ENCODE measurements around the gene SIAH2. TPM values are rescaled to one million over a fixed set of nuclear protein-coding genes. Genes with fewer than 3 reads are reported as not detected.

Gene SIAH2
- total RNA-seq, 2 experiments from 2014 or later, result 22.2 to 29.1 TPM

GRCh38 chr3:150747886-150748683 lies 14.9 kb downstream of the SIAH2 start:
- H4K20me1 ChIP-seq (ENCODE audit: insufficient read depth, low read length), result peaks cover 10% of the 10 kb centered on the region; the same call in 1 of the 2 replicates
- H3K9me2 ChIP-seq (ENCODE audit: insufficient read depth, low read length), result no peaks in the 10 kb centered on the region
- H3K36me3 ChIP-seq (ENCODE audit: insufficient read depth, low read length), result no peaks in the 10 kb centered on the region
- H3K4me1 ChIP-seq (ENCODE audit: insufficient read depth, low read length, poor library complexity, severe bottlenecking), result no peaks in the 10 kb centered on the region
- H3K79me2 ChIP-seq (ENCODE audit: insufficient read depth, low read depth, low read length), result no peaks in the 10 kb centered on the region; the same call in 1 of the 2 replicates
- no peak overlapping the region for H3K4me2 ChIP-seq (ENCODE audit: low read length)
- TF ChIP-seq EZH2phosphoT487 (IDR thresholded peaks at IDR 0.05; ENCODE audit: borderline replicate concordance, low read depth, low read length) (no peak), CTCF (conservative IDR thresholded peaks at IDR 0.05; ENCODE audit: low read length) (no peak)
- ChIA-PET POLR2A (interaction anchor here (0.6 to 1.2 kb wide), 3 partner anchors 11 to 68 kb away, joined by 3 to 4 read pairs (median 4); no protein-coding TSS in a partner anchor), CTCF (ENCODE audit: unreplicated experiment) (no interaction called here)
- no peak overlapping the region for H2AFZ ChIP-seq (ENCODE audit: low read length)
- H3K9me3 ChIP-seq (ENCODE audit: low read length), result no peaks in the 10 kb centered on the region
- H3K4me3 ChIP-seq (ENCODE audit: low read depth, low read length, poor library complexity, severe bottlenecking), result no peak overlapping the region
- no peak for DNase-seq (ENCODE audit: low spot score)
- H3K27ac ChIP-seq (ENCODE audit: low read depth, low read length, poor library complexity, severe bottlenecking), result no peak overlapping the region
- intact Hi-C loops (cut with micrococcal nuclease; ENCODE audit: unreplicated experiment), result no loop called here
- no TSS peak for BruUV-seq (replicated peaks)

- Histone ChIP-seq H3K4me2 (ENCODE audit: low read length) (no peak overlapping the region), H3K9me2 (ENCODE audit: insufficient read depth, low read length) (no peaks in the 10 kb centered on the region), H3K36me3 (ENCODE audit: insufficient read depth, low read length) (0 out of 2 replicates have a peak, but pooled peaks cover 4% of the 10 kb centered on the region), H3K9me3 (ENCODE audit: low read length) (no peaks in the 10 kb centered on the region), H3K27ac (ENCODE audit: low read depth, low read length, poor library complexity, severe bottlenecking) (no peak overlapping the region), H4K20me1 (ENCODE audit: insufficient read depth, low read length) (peaks cover 7% of the 10 kb centered on the region; the same call in 1 of the 2 replicates), H2AFZ (ENCODE audit: low read length) (no peak overlapping the region), H3K79me2 (ENCODE audit: insufficient read depth, low read depth, low read length) (no peaks in the 10 kb centered on the region; the same call in 1 of the 2 replicates), H3K4me1 (ENCODE audit: insufficient read depth, low read length, poor library complexity, severe bottlenecking) (no peaks in the 10 kb centered on the region), H3K4me3 (ENCODE audit: low read depth, low read length, poor library complexity, severe bottlenecking) (no peak overlapping the region)
- DNase-seq (ENCODE audit: low spot score), result no peak
- intact Hi-C loops (cut with micrococcal nuclease; ENCODE audit: unreplicated experiment), result no loop called here
- TF ChIP-seq CTCF (conservative IDR thresholded peaks at IDR 0.05; ENCODE audit: low read length), result no peak
- no peak for TF ChIP-seq EZH2phosphoT487 (IDR thresholded peaks at IDR 0.05; ENCODE audit: borderline replicate concordance, low read depth, low read length)
- ChIA-PET POLR2A (interaction anchor here (0.6 to 1.2 kb wide), 3 partner anchors 19 to 500 kb away, joined by 3 to 4 read pairs (median 4); no protein-coding TSS in a partner anchor), CTCF (ENCODE audit: unreplicated experiment) (no interaction called here)
- no TSS peak for BruUV-seq (replicated peaks)
Measured at GRCh38 chr3:150746791-150747590, 16.0 kb downstream of the SIAH2 start.

Data from OCI-LY7 (cell line).